Epidermal melanocyte (primary cell): ENCODE results near the gene TREX2.
A peak's percentile ranks its signal among the peaks of the same experiment; 100 is the strongest.

ENCODE experiments used
- DNase-seq: peaks from one replicate; pipeline ENCODE4 v3.0.0; 2011; ENCODE audit warnings: low spot score; ENCODE audit not compliant: insufficient read length

Gene TREX2

GRCh38 chrX:153445856-153446635, at the start of gene TREX2:
Gene TREX2 (minus strand): TSS chrX:153446056. CDS start chrX:153445430, 626 bp downstream.
- DNase-seq = no peak

DNA sequence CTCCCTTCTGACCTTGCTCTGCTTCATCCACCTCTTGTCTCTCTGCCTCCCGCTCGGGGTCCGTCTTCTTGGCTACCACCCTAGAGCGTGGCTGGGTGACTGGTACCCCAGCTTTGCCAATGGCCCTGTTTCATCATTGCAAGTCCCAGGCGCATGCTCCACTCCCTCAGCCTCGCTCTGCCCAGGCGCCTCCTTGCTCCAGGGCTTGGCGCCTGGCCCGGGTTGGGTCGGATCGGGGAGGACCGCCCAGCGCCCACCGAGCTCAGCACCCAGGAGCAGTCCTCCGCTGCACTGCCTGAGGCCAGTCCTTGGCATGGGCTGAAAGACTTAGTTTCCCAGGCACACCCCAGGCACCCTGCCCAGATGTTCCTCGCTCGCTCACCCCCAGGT, 49.5 kb upstream of the TREX2 start:
- DNase-seq = no peak

DNA sequence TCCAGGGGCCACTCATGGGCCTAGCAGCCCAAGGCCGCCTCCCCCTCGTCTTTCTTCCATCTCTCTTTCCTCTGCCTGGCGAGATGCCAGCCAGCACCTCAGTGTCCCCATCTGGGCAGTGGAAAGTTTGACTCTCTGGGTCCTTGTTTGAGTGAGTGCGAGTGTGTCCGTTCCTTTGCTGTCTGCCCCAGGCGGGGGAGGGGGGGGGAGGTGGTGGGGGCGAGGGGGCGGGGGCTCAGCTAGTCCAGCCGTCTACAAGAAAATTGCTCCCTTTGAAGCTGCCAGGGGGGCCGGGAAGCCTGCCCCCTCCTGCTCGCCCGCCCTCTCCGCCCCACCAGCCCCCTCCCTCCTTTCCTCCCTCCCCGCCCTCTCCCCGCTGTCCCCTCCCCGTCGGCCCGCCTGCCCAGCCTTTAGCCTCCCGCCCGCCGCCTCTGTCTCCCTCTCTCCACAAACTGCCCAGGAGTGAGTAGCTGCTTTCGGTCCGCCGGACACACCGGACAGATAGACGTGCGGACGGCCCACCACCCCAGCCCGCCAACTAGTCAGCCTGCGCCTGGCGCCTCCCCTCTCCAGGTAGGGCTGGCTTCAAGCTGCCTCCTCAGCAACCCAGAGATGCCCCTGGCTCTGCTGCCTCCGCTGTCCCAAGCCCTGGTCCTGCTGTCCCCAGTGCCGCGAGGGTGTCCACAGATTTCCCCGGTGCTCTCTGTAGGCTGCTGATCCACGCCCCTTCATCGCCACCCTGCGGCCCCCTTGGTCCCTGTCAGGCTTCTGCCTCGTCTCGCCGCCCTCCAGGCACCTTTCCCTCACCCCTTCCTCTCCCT, 48.9 kb upstream of the TREX2 start, which contains the start of gene BGN:
Gene BGN, plus strand, starts transcription at position 440 of the 821 bp plus-strand sequence. CDS start 9,652 bp downstream, outside the sequence.
- DNase-seq = peak; percentile 61

- no peak for DNase-seq
Observed at GRCh38 chrX:153494061-153494460, 48.2 kb upstream of the TREX2 start.

DNA sequence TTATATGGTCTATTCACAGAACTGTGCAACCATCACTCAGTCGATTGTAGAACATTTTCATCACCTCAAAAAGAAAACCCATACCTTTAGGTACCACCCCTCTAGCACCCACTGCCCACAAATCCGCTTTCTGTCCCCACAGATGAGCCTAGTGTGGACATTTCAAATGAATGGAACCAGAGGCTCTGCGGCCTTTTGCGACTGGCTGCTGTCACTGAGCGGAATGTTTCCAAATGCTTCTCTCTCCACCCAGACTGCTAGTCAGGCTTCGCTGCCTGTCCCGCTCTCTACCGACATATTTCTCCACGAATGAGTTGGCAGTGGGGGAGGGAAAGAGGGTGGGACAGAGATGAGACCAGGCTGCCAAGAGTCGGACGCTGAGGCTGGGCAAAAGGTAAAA, 47.2 kb upstream of the TREX2 start:
- no peak for DNase-seq

GRCh38 chrX:153492543-153492942, 46.7 kb upstream of the TREX2 start:
- no peak for DNase-seq

DNA sequence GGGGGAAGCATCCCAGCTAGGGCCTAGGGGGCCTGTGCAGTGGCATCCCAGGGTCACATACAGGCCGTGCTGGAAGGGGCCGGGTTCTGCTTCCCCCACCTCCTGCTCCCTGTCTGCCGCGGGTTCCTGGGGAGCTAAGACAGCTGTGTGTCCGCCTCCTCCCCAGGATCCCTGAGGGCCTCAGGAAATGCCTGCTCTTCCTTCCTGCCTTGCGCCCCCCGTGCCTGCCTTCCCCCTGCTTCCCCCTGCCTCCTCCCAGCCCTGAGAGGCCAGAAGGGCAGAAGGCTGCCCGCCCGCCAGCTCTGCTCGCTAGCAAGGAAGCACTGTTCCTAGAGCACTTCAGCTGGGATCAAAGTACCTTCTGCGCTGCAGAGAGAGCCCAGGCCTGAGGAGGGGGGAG, 46.1 kb upstream of the TREX2 start:
- DNase-seq = no peak

DNA sequence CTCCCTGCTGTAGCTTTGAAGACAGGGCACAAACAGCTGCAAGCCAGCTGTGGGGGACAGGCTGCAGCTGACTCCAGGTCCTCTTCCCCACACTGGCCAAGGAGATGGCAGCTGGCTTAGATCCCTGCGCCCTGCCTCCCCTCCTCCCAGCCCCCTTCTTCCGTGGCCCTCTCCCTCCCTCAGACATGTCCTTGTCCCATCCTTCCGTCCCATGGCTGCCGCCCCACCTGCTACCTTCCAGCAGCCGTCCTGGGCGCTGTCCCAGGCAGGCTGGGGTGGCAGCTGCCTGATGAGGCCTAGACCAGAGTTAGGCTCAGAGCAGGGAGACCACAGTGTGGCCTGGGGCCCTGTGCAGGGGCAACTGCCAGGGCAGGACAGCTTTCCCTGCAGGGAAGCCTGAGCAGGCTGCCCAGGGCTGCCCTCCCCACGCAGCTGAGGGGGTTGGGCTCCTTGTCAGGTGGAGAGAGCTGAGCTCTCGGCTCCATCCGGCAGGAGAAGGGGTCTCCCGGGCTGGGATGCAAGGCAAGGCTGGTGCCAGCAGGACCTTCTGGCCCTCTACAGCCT, 45.6 kb upstream of the TREX2 start:
- DNase-seq = no peak

GRCh38 chrX:153490217-153490930, 44.5 kb upstream of the TREX2 start:
- no peak for DNase-seq

DNA sequence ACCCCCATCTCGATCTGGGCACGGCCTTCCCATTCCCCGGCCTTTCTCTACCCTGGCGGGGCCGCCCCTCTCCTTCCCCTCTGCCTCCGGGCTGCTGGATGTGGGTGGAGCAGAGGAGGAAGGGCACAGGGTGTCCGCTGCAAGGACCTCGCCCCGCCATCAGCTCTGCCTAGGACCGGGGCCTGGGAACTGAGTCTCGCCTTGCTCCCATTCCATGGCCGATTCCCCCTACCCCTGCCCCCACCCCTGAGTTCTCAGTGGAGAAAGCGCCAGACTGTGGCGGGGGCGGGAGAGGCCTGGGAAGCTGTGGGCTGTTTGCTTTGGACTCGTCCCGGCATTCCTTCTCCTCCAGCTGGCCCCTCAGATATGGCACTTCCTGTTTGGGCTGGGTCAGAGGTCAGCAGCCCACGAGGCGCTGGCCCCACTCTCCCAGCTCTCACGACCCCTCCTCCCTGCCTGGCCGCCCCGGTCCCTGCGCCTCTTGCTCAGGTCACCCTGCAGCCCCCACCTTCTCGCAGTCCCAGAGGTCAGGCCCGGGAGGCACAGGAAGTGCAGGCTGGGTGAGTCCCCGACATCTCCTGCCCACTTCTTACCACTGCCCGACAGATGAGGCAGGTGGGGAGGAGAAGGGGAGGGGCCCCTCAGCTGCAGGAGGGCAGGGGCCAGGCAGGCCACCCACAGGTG, 42.5 kb upstream of the TREX2 start:
- DNase-seq = no peak

- DNase-seq = no peak
Observed at GRCh38 chrX:153487590-153488071, 41.8 kb upstream of the TREX2 start.

GRCh38 chrX:153486171-153486570, 40.3 kb upstream of the TREX2 start:
- DNase-seq = no peak

DNA sequence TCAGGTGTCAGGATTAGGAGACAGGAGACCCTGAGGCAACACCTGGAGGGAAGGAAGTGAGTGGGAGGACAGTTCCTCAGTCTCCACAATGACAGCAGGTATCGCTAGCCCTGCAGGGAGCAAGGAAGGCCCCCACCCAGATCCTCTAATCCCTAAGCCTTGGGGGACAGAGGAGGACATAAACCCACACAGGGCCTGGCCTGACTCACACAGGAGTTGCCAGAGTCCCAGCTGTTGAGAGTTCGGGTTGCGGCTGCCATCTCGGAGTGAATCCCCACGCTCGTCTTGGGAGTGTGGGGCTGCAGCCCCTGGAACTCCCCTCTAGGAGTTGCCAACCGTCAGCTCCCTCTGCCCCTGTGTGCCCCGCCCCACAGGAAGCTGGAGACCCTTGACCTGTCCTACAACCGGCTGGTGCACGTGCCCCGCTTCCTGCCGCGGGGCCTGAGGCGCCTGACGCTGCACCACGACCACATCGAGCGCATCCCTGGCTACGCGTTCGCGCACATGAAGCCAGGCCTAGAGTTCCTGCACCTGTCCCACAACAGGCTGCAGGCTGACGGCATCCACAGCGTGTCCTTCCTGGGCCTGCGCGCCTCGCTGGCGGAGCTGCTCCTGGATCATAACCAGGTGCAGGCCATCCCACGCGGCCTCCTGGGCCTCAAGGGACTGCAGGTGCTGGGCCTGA, 39.7 kb upstream of the TREX2 start:
- DNase-seq = no peak

GRCh38 chrX:153482376-153483015, 36.6 kb upstream of the TREX2 start:
- DNase-seq = no peak

DNA sequence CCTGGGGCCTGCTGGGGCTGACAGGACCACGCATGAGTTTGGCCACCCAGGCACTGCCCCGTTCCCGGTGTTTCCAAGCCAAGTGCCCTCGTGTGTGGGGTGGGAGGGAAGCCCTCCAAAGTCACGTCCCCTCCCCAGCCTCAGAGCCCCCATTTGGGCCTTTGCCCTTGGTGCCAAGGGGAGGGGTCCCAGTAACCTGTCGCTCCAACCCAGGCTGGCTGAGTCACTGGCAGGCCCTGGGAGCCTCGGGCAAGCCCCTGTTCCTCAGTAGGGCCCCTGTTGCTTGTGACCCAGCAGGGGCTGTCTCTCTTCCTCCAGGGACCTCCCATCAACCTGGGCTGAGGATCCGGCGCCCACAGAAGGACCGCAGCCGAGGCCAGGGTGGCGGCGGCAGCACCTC, 35.2 kb upstream of the TREX2 start:
- no peak for DNase-seq

DNA sequence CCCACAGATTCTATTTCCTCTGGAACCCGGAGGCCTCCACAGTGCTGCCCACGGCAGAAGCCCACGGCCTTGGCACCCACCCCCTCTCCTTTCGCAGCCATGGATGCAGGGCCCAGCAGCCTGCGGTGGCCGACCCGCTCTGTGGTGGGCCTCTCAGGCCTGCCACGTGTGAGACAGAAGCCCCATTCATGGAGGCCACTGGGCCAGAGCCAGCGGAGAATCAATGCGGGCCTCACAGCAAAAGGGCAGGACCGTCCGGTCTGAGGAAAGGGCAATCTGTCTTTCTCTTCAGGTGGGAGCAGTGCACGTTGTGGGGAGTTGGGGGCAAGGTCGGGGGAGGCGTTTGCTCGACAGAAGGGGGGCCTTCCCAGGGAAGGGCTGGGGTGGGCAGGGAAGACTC, 32.9 kb upstream of the TREX2 start:
- DNase-seq = peak; percentile 83

- no peak for DNase-seq
Observed at GRCh38 chrX:153477901-153478300, 32.0 kb upstream of the TREX2 start.

- no peak for DNase-seq
Observed at GRCh38 chrX:153477364-153477857, 31.6 kb upstream of the TREX2 start.

DNA sequence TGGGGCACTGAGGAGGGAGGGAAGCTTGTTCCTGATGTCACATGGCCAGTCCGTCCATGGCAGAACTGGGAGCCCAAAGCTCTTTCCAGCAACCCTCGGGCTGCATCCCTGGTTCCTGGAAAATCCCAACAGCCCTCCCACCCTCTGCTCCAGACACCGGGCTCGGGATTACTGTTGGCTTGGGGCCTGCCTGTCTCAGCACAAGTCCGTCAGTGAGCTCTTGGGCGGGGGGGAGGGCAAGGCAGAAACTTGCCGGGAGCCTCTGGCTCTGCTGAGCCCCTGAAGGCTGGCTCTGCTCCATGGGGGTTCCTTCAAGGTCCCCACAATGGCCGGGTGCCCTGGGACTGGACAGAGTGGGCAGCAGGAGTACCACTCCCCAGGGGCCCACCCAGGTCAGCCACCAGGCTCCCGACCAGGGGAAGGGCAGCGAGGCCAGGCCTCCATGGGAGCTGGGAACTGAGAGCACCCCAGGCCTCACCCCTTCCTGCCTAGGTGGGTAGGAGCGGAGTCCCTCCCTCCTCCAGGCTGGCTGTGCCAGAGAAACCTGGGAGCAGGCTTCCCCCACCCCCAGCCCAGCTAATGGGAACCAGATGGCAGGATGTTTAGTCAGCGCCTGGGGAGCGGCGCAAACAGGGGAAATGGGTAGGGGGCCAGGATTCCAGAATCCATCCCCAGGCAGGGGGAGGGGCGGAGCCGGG, 31.0 kb upstream of the TREX2 start:
- DNase-seq = no peak
